Measurements from ENCODE around the gene SLC36A4. TPM values are rescaled to one million over a fixed set of nuclear protein-coding genes. Genes with fewer than 3 reads are reported as not detected.
A peak's percentile ranks its signal among the peaks of the same experiment; 100 is the strongest.
"Not testable (repeated sequence)": the region's sequence is repeated elsewhere in the genome, so short reads cannot be mapped to it uniquely, and the experiment has no call there.

SLC36A4 gene
- polyA plus RNA-seq, 3 donors = 15.5 to 21.7 (median 19.6) TPM

- DNase-seq = no peak
These were observed 1.8 kb upstream of the SLC36A4 start for GRCh38 chr11:93199616-93200015.

GRCh38 chr11:93198215-93198845 lies 539 bp upstream of the SLC36A4 start:
- DNase-seq = peak; percentile 40

GRCh38 chr11:93196816-93197379 lies 893 bp downstream of the SLC36A4 start:
- no peak for DNase-seq

- DNase-seq = no peak
These were observed 3.0 kb downstream of the SLC36A4 start for GRCh38 chr11:93194673-93195291.

- DNase-seq = no peak
These were observed 4.1 kb downstream of the SLC36A4 start for GRCh38 chr11:93193731-93194130.

GRCh38 chr11:93192163-93192562 lies 5.6 kb downstream of the SLC36A4 start:
- no peak for DNase-seq

- no peak for DNase-seq
These were observed 8.3 kb downstream of the SLC36A4 start for GRCh38 chr11:93189462-93189861.

GRCh38 chr11:93188726-93189125 lies 9.1 kb downstream of the SLC36A4 start:
- DNase-seq = no peak

GRCh38 chr11:93187290-93187689 lies 10.5 kb downstream of the SLC36A4 start:
- DNase-seq = no peak

GRCh38 chr11:93177891-93178290 lies 19.9 kb downstream of the SLC36A4 start:
- DNase-seq = not testable (repeated sequence)

GRCh38 chr11:93169950-93170561 lies 27.7 kb downstream of the SLC36A4 start:
- no peak for DNase-seq

GRCh38 chr11:93169143-93169542 lies 28.6 kb downstream of the SLC36A4 start:
- no peak for DNase-seq

- peak; percentile 7 for DNase-seq
These were observed 30.9 kb downstream of the SLC36A4 start for GRCh38 chr11:93166862-93167261.

- no peak for DNase-seq
These were observed 31.6 kb downstream of the SLC36A4 start for GRCh38 chr11:93166194-93166593.

- DNase-seq = no peak
These were observed 37.0 kb downstream of the SLC36A4 start for GRCh38 chr11:93160808-93161207.

- no peak for DNase-seq
These were observed 37.6 kb downstream of the SLC36A4 start for GRCh38 chr11:93160156-93160555.

GRCh38 chr11:93159721-93160120 lies 38.1 kb downstream of the SLC36A4 start:
- DNase-seq = no peak

GRCh38 chr11:93155738-93156137 lies 42.1 kb downstream of the SLC36A4 start:
- DNase-seq = no peak

- DNase-seq = no peak
These were observed 52.3 kb downstream of the SLC36A4 start for GRCh38 chr11:93145390-93145915.

GRCh38 chr11:93143800-93144199 lies 54.0 kb downstream of the SLC36A4 start:
- DNase-seq = no peak

GRCh38 chr11:93143186-93143585 lies 54.6 kb downstream of the SLC36A4 start:
- DNase-seq = no peak

GRCh38 chr11:93133488-93134109 lies 64.2 kb downstream of the SLC36A4 start:
- no peak for DNase-seq

Data from renal pelvis (tissue), 4 donors.